Nephron progenitor cell (in vitro differentiated cells): ENCODE results near the gene ACAP2.

ENCODE experiments used
- DNase-seq: peaks from one replicate; pipeline ENCODE4 v3.0.0; 2021
- H3K27ac Mint-ChIP-seq: 2 replicates; pipeline ENCODE4 v1.8.0; 2021; ENCODE audit warnings: mild to moderate bottlenecking, moderate library complexity, mixed read lengths
- H3K27me3 Mint-ChIP-seq: 2 replicates; pipeline ENCODE4 v1.8.0; 2021; ENCODE audit warnings: mild to moderate bottlenecking, low read depth, mixed read lengths; ENCODE audit not compliant: poor library complexity
- H3K36me3 Mint-ChIP-seq: 2 replicates; pipeline ENCODE4 v1.8.0; 2021; ENCODE audit warnings: low read depth, mixed read lengths
- H3K4me1 Mint-ChIP-seq: 2 replicates; pipeline ENCODE4 v1.8.0; 2021; ENCODE audit warnings: mixed read lengths
- H3K4me3 Mint-ChIP-seq: 2 replicates; pipeline ENCODE4 v1.8.0; 2021; ENCODE audit warnings: mild to moderate bottlenecking, moderate library complexity, mixed read lengths
- H3K9me3 Mint-ChIP-seq: 2 replicates; pipeline ENCODE4 v1.8.0; 2021; ENCODE audit warnings: mild to moderate bottlenecking, moderate library complexity, mixed read lengths
- TF ChIP-seq, protein P1 (sequence below): fragments of 200-600 bp; sonication (generic); IDR thresholded peaks from 2 replicates; pipeline ENCODE4 v1.5.0; 2021; ENCODE audit warnings: antibody characterized with exemption

ACAP2 gene

GRCh38 chr3:195395208-195395816, 47.5 kb downstream of the ACAP2 start:
- TF ChIP-seq, protein P1, sequence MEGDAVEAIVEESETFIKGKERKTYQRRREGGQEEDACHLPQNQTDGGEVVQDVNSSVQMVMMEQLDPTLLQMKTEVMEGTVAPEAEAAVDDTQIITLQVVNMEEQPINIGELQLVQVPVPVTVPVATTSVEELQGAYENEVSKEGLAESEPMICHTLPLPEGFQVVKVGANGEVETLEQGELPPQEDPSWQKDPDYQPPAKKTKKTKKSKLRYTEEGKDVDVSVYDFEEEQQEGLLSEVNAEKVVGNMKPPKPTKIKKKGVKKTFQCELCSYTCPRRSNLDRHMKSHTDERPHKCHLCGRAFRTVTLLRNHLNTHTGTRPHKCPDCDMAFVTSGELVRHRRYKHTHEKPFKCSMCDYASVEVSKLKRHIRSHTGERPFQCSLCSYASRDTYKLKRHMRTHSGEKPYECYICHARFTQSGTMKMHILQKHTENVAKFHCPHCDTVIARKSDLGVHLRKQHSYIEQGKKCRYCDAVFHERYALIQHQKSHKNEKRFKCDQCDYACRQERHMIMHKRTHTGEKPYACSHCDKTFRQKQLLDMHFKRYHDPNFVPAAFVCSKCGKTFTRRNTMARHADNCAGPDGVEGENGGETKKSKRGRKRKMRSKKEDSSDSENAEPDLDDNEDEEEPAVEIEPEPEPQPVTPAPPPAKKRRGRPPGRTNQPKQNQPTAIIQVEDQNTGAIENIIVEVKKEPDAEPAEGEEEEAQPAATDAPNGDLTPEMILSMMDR, result no peak
- Mint-ChIP-seq H3K4me1 (no peaks in the 10 kb centered on the region), H3K27ac (no peak overlapping the region), H3K36me3 (peaks cover 17% of the 10 kb centered on the region), H3K9me3 (no peaks in the 10 kb centered on the region), H3K4me3 (no peak overlapping the region), H3K27me3 (no peaks in the 10 kb centered on the region)
- no peak for DNase-seq

DNA sequence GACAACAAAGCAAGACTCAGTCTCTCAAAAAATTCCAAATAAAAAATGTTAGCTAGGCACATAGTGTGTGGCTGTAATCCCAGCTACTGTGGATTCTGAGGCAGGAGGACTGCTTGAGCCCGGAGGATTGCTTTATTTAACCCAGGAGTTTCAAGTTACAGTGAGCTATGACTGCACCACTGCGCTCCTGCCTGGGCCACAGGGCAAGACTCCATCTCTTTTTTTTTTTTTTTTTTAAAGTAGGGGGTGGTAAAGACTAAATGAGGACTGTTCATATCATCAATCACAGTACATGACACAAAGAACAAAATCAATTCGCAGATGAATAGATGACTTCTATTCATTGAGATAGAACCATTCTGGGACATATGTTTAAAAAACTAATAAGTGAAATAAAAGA, 48.1 kb downstream of the ACAP2 start:
- Mint-ChIP-seq H3K27ac (no peak overlapping the region), H3K27me3 (no peaks in the 10 kb centered on the region), H3K36me3 (peaks cover 17% of the 10 kb centered on the region), H3K9me3 (no peaks in the 10 kb centered on the region), H3K4me1 (no peaks in the 10 kb centered on the region), H3K4me3 (no peak overlapping the region)
- TF ChIP-seq, protein P1, result no peak
- no peak for DNase-seq

DNA sequence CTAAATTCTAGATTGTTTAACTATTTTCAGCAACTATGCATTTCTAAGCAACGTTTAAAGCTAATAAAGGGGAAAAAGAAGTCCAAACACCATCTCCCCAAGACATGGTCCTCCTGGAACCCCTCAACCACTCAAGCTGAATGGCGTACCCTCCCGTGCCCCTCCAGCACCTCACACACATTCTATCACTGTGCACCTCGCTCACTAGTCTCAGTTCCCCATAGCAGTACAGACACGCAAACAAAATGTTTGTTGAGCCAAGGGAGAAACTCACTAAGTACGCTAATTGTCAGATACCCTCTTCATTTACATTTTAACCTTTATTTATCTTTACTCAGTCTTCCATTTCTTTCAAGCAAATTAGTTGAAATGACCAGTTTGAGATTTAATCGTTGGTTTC, 48.8 kb downstream of the ACAP2 start:
- Mint-ChIP-seq H3K9me3 (no peaks in the 10 kb centered on the region), H3K36me3 (peaks cover 17% of the 10 kb centered on the region), H3K4me3 (no peak overlapping the region), H3K4me1 (no peaks in the 10 kb centered on the region), H3K27me3 (no peaks in the 10 kb centered on the region), H3K27ac (no peak overlapping the region)
- TF ChIP-seq, protein P1, result no peak
- no peak for DNase-seq

DNA sequence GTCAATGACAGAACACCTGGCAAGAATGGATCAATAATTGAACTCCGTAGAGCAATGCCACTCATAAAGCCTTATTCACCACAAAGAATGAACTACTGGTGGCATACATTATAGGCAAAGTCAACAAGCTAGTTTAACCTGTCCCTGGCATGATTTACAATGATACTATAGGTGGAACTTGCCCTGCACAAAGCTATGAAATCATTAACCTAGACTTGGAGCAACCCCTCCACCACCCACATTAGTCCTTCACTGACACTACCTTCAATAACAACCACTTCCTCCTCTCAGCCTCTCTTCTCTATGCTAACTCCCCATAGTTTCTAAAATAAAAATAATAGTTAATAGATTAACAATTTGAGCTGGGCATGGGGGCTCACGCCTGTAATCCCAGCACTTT, 54.4 kb downstream of the ACAP2 start:
- peaks cover 7% of the 10 kb centered on the region for H3K4me1 Mint-ChIP-seq
- H3K36me3 Mint-ChIP-seq, result peaks cover 13% of the 10 kb centered on the region
- H3K27me3 Mint-ChIP-seq, result no peaks in the 10 kb centered on the region
- TF ChIP-seq, protein P1, result no peak
- no peaks in the 10 kb centered on the region for H3K9me3 Mint-ChIP-seq
- no peak overlapping the region for H3K27ac Mint-ChIP-seq
- no peak for DNase-seq
- no peak overlapping the region for H3K4me3 Mint-ChIP-seq

DNA sequence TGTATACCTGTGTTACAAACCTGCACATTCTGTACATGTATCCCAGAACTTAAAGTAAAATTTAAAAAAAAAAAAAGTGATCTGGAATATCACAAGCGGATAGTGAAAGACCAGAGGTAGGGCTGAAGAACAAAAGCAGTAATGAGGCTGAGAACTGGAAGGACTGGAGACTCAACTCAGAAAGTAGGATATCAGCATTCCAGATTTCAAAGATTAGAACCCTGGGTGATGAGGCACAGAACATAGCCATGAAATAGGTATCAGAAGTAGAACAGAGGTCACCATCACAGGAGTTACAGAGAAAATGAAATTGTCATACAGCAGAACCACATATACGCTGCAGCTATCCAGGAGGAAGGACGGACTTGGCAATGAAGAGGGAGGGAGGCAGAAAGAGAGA, 56.1 kb downstream of the ACAP2 start:
- no peak overlapping the region for H3K4me3 Mint-ChIP-seq
- no peaks in the 10 kb centered on the region for H3K9me3 Mint-ChIP-seq
- peaks cover 10% of the 10 kb centered on the region for H3K4me1 Mint-ChIP-seq
- H3K27me3 Mint-ChIP-seq, result no peaks in the 10 kb centered on the region
- no peak for DNase-seq
- no peak overlapping the region for H3K27ac Mint-ChIP-seq
- TF ChIP-seq, protein P1, result no peak
- peaks cover 5% of the 10 kb centered on the region for H3K36me3 Mint-ChIP-seq

DNA sequence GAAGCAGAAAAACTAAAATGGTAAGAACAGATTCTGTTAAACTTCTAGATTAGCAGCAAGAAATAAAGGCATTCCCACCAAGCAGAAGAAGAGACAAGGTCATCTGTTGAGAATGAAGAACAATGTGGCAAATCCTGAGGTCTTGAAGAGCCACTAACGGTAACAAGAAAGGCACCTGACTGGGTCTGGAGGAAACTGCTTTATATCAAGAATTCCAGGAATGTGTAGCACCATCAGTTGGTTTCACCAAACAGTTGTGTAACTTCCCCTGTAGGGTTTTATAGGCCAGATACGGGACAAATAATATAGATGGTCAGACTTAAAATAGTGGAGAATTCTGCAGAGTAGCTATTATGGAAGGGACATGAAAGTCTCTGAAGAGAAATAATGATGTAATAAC, 57.3 kb downstream of the ACAP2 start:
- TF ChIP-seq, protein P1, result no peak
- no peak overlapping the region for H3K4me3 Mint-ChIP-seq
- H3K27ac Mint-ChIP-seq, result no peak overlapping the region
- H3K27me3 Mint-ChIP-seq, result no peaks in the 10 kb centered on the region
- H3K9me3 Mint-ChIP-seq, result no peaks in the 10 kb centered on the region
- H3K36me3 Mint-ChIP-seq, result peaks cover 10% of the 10 kb centered on the region
- peaks cover 10% of the 10 kb centered on the region for H3K4me1 Mint-ChIP-seq
- DNase-seq, result no peak
